IPS-18a (cell line): ENCODE results near the gene PAK3.

ENCODE experiments used
- H3K27ac ChIP-seq: one replicate; pipeline ENCODE4 v1.5.1; 2013; ENCODE audit warnings: low read length
- H3K27me3 ChIP-seq: one replicate; pipeline ENCODE4 v1.6.1; 2013; ENCODE audit warnings: mild to moderate bottlenecking, low read length; ENCODE audit not compliant: control insufficient read depth, insufficient read depth
- H3K36me3 ChIP-seq: one replicate; pipeline ENCODE4 v1.6.1; 2013; ENCODE audit warnings: low read depth, low read length; ENCODE audit not compliant: control insufficient read depth
- H3K4me1 ChIP-seq: one replicate; pipeline ENCODE4 v1.6.1; 2013; ENCODE audit warnings: low read depth, low read length; ENCODE audit not compliant: control insufficient read depth
- H3K4me3 ChIP-seq: one replicate; pipeline ENCODE4 v1.5.1; 2013; ENCODE audit warnings: low read length
- H3K9ac ChIP-seq: one replicate; pipeline ENCODE4 v1.6.1; 2013; ENCODE audit warnings: mild to moderate bottlenecking, low read length, moderate library complexity
- H3K9me3 ChIP-seq: one replicate; pipeline ENCODE4 v1.6.1; 2013; ENCODE audit warnings: low read depth, low read length; ENCODE audit not compliant: control insufficient read depth

PAK3 gene

GRCh38 chrX:111264385-111264784 lies 168.4 kb downstream of the PAK3 start:
- Histone ChIP-seq H3K9ac (no peak overlapping the region), H3K27ac (no peak overlapping the region), H3K27me3 (no peaks in the 10 kb centered on the region), H3K4me3 (no peak overlapping the region), H3K4me1 (peaks cover 3% of the 10 kb centered on the region), H3K9me3 (no peaks in the 10 kb centered on the region), H3K36me3 (no peaks in the 10 kb centered on the region)

DNA sequence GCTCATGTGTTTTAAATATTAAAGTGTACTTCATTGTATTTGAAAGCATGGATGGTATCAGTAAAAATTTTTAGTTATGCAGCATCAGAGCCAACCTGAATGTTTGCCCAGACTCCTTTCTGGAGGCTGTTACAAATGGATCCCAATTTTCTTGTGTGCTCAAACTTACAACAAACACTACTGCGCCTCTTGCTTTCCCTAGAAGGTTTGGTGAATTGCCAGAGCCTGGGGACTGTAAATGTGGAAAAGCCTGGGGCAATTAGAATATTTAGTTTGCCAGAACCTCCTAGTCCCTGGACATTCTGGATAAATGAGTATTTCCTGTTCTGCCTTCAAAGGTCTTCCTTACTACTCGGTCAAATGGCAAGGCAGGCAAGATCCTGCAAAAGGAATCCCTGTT lies 169.5 kb downstream of the PAK3 start:
- H3K4me3 ChIP-seq: no peak overlapping the region
- H3K27me3 ChIP-seq: no peaks in the 10 kb centered on the region
- H3K9ac ChIP-seq: no peak overlapping the region
- H3K4me1 ChIP-seq: peaks cover 11% of the 10 kb centered on the region
- H3K36me3 ChIP-seq: no peaks in the 10 kb centered on the region
- H3K9me3 ChIP-seq: no peaks in the 10 kb centered on the region
- no peak overlapping the region for H3K27ac ChIP-seq

- Histone ChIP-seq H3K27me3 (no peaks in the 10 kb centered on the region), H3K4me1 (peaks cover 11% of the 10 kb centered on the region), H3K9ac (no peak overlapping the region), H3K4me3 (no peak overlapping the region), H3K9me3 (no peaks in the 10 kb centered on the region), H3K36me3 (no peaks in the 10 kb centered on the region), H3K27ac (no peak overlapping the region)
Observed at GRCh38 chrX:111268506-111268905, 172.5 kb downstream of the PAK3 start.

DNA sequence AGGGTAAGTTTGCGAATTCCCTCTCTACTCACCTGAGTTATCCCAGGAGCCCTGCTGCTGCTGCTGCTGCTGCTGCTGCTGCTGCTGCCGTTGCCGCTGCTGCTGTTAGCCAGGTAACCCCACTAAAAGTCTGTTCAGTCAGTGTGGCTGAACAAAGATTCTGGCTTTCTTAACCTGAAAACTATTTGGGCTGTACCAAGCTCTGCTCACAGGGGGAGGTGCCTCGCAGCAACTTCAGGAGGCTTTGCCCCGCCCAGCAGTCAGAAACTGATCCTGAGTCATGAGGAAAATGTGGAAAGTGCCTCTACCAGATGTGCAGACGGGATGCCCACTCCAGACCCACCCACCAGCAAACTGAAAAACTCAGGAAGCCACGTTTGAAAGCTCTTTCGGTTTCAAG lies 174.3 kb downstream of the PAK3 start, which contains the start of gene CAPN6:
Gene CAPN6, minus strand, starts transcription at position 145 of the 400 bp plus-strand sequence. CDS start 6,547 bp downstream, outside the sequence.
- no peaks in the 10 kb centered on the region for H3K36me3 ChIP-seq
- H3K9ac ChIP-seq: no peak within 1 kb of the TSS
- H3K4me1 ChIP-seq: peaks cover 11% of the 10 kb centered on the region
- peak within 1 kb of the TSS; percentile 34 for H3K4me3 ChIP-seq
- H3K9me3 ChIP-seq: no peaks in the 10 kb centered on the region
- no peak within 1 kb of the TSS for H3K27ac ChIP-seq
- H3K27me3 ChIP-seq: no peaks in the 10 kb centered on the region
